ENCODE results near the gene IQCK. TPM values are rescaled to one million over a fixed set of nuclear protein-coding genes. Genes with fewer than 3 reads are reported as not detected.

Gene IQCK
- total RNA-seq, 1 experiment from 2014 or later: 15.5 TPM

DNA sequence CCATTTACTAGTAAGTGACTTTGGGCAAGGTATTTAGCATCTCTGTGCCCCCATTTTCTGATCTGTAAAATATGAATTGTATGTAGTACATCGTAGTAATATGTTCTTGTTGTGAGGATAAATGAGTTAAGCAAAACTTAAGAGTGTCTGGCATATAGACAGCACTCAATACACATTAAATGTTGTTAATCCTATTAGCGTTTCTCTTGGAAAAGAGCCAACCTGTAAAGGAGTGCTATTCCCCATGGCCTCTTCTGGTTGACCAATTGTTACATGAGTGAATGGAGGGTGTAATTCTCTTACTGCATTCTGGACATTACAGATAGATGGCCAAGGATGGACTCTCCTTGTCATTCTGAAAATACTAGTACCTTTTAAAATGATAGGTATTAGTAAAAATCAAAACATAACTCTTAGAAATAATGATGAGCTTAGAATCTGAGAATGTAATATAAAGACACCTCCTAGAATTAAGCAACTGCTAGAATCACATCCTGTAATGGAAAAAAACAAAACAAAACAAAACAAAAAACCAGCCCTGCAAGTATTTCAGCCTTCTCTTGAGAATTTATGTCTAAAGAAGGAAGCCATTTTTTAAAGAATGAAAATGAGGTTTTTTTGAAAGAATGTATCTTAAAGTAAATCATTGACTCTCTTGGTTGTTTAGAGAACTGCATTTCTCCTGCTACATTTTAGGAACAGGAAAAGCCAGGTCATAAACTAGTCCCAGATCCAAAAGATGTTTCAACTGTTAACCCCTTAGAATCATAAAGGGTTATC is 30.5 kb downstream of the IQCK start:
- no peaks in the 10 kb centered on the region for H3K36me3 ChIP-seq (ENCODE audit: control insufficient read depth, insufficient read depth, low read length)
- no peaks in the 10 kb centered on the region for H3K9me3 ChIP-seq (ENCODE audit: control insufficient read depth, insufficient read depth, low read depth, low read length)
- DNase-seq (ENCODE audit: low read depth, low spot score): no peak
- no peak overlapping the region for H3K27ac ChIP-seq (ENCODE audit: low read length)
- ChIA-PET POLR2A (interaction anchor here (0.6 kb wide), 1 partner anchor 193 kb away, joined by 3 read pairs; the partner anchor contains the start of gene VPS35L), CTCF (no interaction called here)
- in situ Hi-C loops (cut with HindIII; ENCODE audit: low pct_unique_long_range_greater_than_20kb, low sequenced_read_pairs) (no loop called here), intact Hi-C loops (cut with micrococcal nuclease; ENCODE audit: unreplicated experiment) (no loop called here)
- H3K4me1 ChIP-seq (ENCODE audit: control insufficient read depth, insufficient read depth, low read length): no peaks in the 10 kb centered on the region
- no peak for TF ChIP-seq SIN3A (IDR thresholded peaks at IDR 0.05; ENCODE audit: borderline replicate concordance, insufficient read depth, low read depth, low read length)
- TF ChIP-seq, protein P1, sequence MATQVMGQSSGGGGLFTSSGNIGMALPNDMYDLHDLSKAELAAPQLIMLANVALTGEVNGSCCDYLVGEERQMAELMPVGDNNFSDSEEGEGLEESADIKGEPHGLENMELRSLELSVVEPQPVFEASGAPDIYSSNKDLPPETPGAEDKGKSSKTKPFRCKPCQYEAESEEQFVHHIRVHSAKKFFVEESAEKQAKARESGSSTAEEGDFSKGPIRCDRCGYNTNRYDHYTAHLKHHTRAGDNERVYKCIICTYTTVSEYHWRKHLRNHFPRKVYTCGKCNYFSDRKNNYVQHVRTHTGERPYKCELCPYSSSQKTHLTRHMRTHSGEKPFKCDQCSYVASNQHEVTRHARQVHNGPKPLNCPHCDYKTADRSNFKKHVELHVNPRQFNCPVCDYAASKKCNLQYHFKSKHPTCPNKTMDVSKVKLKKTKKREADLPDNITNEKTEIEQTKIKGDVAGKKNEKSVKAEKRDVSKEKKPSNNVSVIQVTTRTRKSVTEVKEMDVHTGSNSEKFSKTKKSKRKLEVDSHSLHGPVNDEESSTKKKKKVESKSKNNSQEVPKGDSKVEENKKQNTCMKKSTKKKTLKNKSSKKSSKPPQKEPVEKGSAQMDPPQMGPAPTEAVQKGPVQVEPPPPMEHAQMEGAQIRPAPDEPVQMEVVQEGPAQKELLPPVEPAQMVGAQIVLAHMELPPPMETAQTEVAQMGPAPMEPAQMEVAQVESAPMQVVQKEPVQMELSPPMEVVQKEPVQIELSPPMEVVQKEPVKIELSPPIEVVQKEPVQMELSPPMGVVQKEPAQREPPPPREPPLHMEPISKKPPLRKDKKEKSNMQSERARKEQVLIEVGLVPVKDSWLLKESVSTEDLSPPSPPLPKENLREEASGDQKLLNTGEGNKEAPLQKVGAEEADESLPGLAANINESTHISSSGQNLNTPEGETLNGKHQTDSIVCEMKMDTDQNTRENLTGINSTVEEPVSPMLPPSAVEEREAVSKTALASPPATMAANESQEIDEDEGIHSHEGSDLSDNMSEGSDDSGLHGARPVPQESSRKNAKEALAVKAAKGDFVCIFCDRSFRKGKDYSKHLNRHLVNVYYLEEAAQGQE (IDR thresholded peaks at IDR 0.05; ENCODE audit: insufficient read depth in 1 of 2, low read depth in 2 of 2, low read length in 1 of 2): no peak
- no peak for TF ChIP-seq POLR2AphosphoS5 (IDR thresholded peaks at IDR 0.05; ENCODE audit: low read depth, low read length)
- no peak for TF ChIP-seq TCF7L2 (IDR thresholded peaks at IDR 0.05; ENCODE audit: low read depth, low read length)
- TF ChIP-seq, protein P2, sequence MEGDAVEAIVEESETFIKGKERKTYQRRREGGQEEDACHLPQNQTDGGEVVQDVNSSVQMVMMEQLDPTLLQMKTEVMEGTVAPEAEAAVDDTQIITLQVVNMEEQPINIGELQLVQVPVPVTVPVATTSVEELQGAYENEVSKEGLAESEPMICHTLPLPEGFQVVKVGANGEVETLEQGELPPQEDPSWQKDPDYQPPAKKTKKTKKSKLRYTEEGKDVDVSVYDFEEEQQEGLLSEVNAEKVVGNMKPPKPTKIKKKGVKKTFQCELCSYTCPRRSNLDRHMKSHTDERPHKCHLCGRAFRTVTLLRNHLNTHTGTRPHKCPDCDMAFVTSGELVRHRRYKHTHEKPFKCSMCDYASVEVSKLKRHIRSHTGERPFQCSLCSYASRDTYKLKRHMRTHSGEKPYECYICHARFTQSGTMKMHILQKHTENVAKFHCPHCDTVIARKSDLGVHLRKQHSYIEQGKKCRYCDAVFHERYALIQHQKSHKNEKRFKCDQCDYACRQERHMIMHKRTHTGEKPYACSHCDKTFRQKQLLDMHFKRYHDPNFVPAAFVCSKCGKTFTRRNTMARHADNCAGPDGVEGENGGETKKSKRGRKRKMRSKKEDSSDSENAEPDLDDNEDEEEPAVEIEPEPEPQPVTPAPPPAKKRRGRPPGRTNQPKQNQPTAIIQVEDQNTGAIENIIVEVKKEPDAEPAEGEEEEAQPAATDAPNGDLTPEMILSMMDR (IDR thresholded peaks at IDR 0.05): no peak
- no TSS peak for BruUV-seq (replicated peaks)
- H3K4me3 ChIP-seq (ENCODE audit: low read depth in 2 of 2, low read length in 2 of 2): no peak overlapping the region
- H3K27me3 ChIP-seq (ENCODE audit: control insufficient read depth, insufficient read depth, low read length): no peaks in the 10 kb centered on the region
- no peak for ATAC-seq

DNA sequence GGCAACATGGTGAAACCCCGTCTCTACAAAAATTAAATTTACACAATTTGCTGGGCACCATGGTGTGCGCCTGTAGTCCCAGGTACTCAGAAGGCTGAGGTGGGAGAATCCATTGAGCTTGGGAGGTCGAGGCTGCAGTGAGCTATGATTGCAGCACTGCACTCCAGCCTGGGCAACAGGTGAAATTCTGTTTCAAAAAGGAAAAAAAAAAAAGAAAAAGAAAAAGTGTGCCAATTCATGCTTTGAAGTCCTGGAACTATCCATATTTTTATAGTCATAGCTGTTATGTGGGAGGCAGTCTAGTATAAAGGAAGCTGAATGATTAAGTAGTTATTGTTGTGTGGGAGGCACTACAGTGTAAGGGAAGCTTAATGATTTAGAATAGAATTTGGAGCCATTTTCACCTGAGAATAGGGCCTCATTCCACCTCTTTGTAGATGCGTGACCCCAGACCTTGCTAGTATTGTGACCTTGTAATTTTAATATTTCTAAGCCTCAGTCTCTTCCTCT is 31.6 kb downstream of the IQCK start:
- no TSS peak for BruUV-seq (replicated peaks)
- H3K27me3 ChIP-seq (ENCODE audit: control insufficient read depth, insufficient read depth, low read length): no peaks in the 10 kb centered on the region
- no peaks in the 10 kb centered on the region for H3K9me3 ChIP-seq (ENCODE audit: control insufficient read depth, insufficient read depth, low read depth, low read length)
- no peak overlapping the region for H3K27ac ChIP-seq (ENCODE audit: low read length)
- intact Hi-C loops (cut with micrococcal nuclease; ENCODE audit: unreplicated experiment) (no loop called here), in situ Hi-C loops (cut with HindIII; ENCODE audit: low pct_unique_long_range_greater_than_20kb, low sequenced_read_pairs) (no loop called here)
- TF ChIP-seq SIN3A (IDR thresholded peaks at IDR 0.05; ENCODE audit: borderline replicate concordance, insufficient read depth, low read depth, low read length) (no peak), TCF7L2 (IDR thresholded peaks at IDR 0.05; ENCODE audit: low read depth, low read length) (no peak), POLR2AphosphoS5 (IDR thresholded peaks at IDR 0.05; ENCODE audit: low read depth, low read length) (no peak)
- TF ChIP-seq, protein P1 (IDR thresholded peaks at IDR 0.05; ENCODE audit: insufficient read depth in 1 of 2, low read depth in 2 of 2, low read length in 1 of 2): no peak
- TF ChIP-seq, protein P2 (IDR thresholded peaks at IDR 0.05): no peak
- H3K36me3 ChIP-seq (ENCODE audit: control insufficient read depth, insufficient read depth, low read length): no peaks in the 10 kb centered on the region
- DNase-seq (ENCODE audit: low read depth, low spot score): no peak
- CTCF ChIA-PET: interaction anchor here (0.5 to 0.6 kb wide), 2 partner anchors 86 to 165 kb away, joined by 6 to 7 read pairs; no protein-coding TSS in a partner anchor
- ATAC-seq: no peak
- POLR2A ChIA-PET: no interaction called here
- H3K4me1 ChIP-seq (ENCODE audit: control insufficient read depth, insufficient read depth, low read length): no peaks in the 10 kb centered on the region
- H3K4me3 ChIP-seq (ENCODE audit: low read depth in 2 of 2, low read length in 2 of 2): no peak overlapping the region

All from Panc1 (cell line).